ENCODE data around the gene TDRD6. TPM values are rescaled to one million over a fixed set of nuclear protein-coding genes. Genes with fewer than 3 reads are reported as not detected.

Gene TDRD6
- total RNA-seq, 1 experiment from 2014 or later: not detected

- ChIA-PET POLR2A (ENCODE audit: low non-redundant PET) (no interaction called here), CTCF (interaction anchor here (0.6 to 1.1 kb wide), 3 partner anchors 9 to 576 kb away, joined by 3 to 4 read pairs (median 3); no protein-coding TSS in a partner anchor)
- Histone ChIP-seq H3K36me3 (ENCODE audit: insufficient read depth, low read length, poor library complexity, severe bottlenecking) (no peaks in the 10 kb centered on the region), H3K4me3 (ENCODE audit: low read depth, low read length, poor library complexity, severe bottlenecking) (no peak overlapping the region), H3K27ac (ENCODE audit: low read depth, low read length, poor library complexity, severe bottlenecking) (no peak overlapping the region), H3K27me3 (replicated peaks; ENCODE audit: insufficient read depth, low read depth, low read length, poor library complexity) (peaks cover 31% of the 10 kb centered on the region), H3K9me3 (ENCODE audit: low read depth, low read length, poor library complexity, severe bottlenecking) (no peaks in the 10 kb centered on the region), H3K4me1 (ENCODE audit: insufficient read depth, low read length, poor library complexity, severe bottlenecking) (no peaks in the 10 kb centered on the region)
- BruUV-seq (replicated peaks): no TSS peak
- peak; percentile 28 for DNase-seq (ENCODE audit: low spot score)
- TF ChIP-seq, protein P1, sequence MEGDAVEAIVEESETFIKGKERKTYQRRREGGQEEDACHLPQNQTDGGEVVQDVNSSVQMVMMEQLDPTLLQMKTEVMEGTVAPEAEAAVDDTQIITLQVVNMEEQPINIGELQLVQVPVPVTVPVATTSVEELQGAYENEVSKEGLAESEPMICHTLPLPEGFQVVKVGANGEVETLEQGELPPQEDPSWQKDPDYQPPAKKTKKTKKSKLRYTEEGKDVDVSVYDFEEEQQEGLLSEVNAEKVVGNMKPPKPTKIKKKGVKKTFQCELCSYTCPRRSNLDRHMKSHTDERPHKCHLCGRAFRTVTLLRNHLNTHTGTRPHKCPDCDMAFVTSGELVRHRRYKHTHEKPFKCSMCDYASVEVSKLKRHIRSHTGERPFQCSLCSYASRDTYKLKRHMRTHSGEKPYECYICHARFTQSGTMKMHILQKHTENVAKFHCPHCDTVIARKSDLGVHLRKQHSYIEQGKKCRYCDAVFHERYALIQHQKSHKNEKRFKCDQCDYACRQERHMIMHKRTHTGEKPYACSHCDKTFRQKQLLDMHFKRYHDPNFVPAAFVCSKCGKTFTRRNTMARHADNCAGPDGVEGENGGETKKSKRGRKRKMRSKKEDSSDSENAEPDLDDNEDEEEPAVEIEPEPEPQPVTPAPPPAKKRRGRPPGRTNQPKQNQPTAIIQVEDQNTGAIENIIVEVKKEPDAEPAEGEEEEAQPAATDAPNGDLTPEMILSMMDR (conservative IDR thresholded peaks at IDR 0.05; ENCODE audit: low read depth, low read length): peak; percentile 54
- TF ChIP-seq EZH2 (IDR thresholded peaks at IDR 0.05; ENCODE audit: borderline replicate concordance, low read depth, low read length, poor library complexity, severe bottlenecking): no peak
- intact Hi-C loops (cut with micrococcal nuclease; ENCODE audit: unreplicated experiment): no loop called here
Observed at GRCh38 chr6:46655803-46656202, 31.9 kb upstream of the TDRD6 start.

GRCh38 chr6:46657642-46658041, 30.0 kb upstream of the TDRD6 start:
- Histone ChIP-seq H3K36me3 (ENCODE audit: insufficient read depth, low read length, poor library complexity, severe bottlenecking) (no peaks in the 10 kb centered on the region), H3K27me3 (replicated peaks; ENCODE audit: insufficient read depth, low read depth, low read length, poor library complexity) (peaks cover 26% of the 10 kb centered on the region), H3K4me1 (ENCODE audit: insufficient read depth, low read length, poor library complexity, severe bottlenecking) (no peaks in the 10 kb centered on the region), H3K4me3 (ENCODE audit: low read depth, low read length, poor library complexity, severe bottlenecking) (no peak overlapping the region), H3K9me3 (ENCODE audit: low read depth, low read length, poor library complexity, severe bottlenecking) (no peaks in the 10 kb centered on the region), H3K27ac (ENCODE audit: low read depth, low read length, poor library complexity, severe bottlenecking) (no peak overlapping the region)
- TF ChIP-seq, protein P1 (conservative IDR thresholded peaks at IDR 0.05; ENCODE audit: low read depth, low read length): no peak
- TF ChIP-seq EZH2 (IDR thresholded peaks at IDR 0.05; ENCODE audit: borderline replicate concordance, low read depth, low read length, poor library complexity, severe bottlenecking): no peak
- no TSS peak for BruUV-seq (replicated peaks)
- DNase-seq (ENCODE audit: low spot score): no peak
- ChIA-PET POLR2A (ENCODE audit: low non-redundant PET) (no interaction called here), CTCF (no interaction called here)
- intact Hi-C loops (cut with micrococcal nuclease; ENCODE audit: unreplicated experiment): no loop called here

GRCh38 chr6:46661483-46661882, 26.2 kb upstream of the TDRD6 start:
- CTCF ChIA-PET: no interaction called here
- no peaks in the 10 kb centered on the region for H3K9me3 ChIP-seq (ENCODE audit: low read depth, low read length, poor library complexity, severe bottlenecking)
- no peak for TF ChIP-seq EZH2 (IDR thresholded peaks at IDR 0.05; ENCODE audit: borderline replicate concordance, low read depth, low read length, poor library complexity, severe bottlenecking)
- TF ChIP-seq, protein P1 (conservative IDR thresholded peaks at IDR 0.05; ENCODE audit: low read depth, low read length): no peak
- H3K27me3 ChIP-seq (replicated peaks; ENCODE audit: insufficient read depth, low read depth, low read length, poor library complexity): peaks cover 11% of the 10 kb centered on the region
- H3K27ac ChIP-seq (ENCODE audit: low read depth, low read length, poor library complexity, severe bottlenecking): no peak overlapping the region
- no peak for DNase-seq (ENCODE audit: low spot score)
- H3K36me3 ChIP-seq (ENCODE audit: insufficient read depth, low read length, poor library complexity, severe bottlenecking): no peaks in the 10 kb centered on the region
- POLR2A ChIA-PET (ENCODE audit: low non-redundant PET): no interaction called here
- intact Hi-C loops (cut with micrococcal nuclease; ENCODE audit: unreplicated experiment): no loop called here
- BruUV-seq (replicated peaks): no TSS peak
- H3K4me3 ChIP-seq (ENCODE audit: low read depth, low read length, poor library complexity, severe bottlenecking): no peak overlapping the region
- H3K4me1 ChIP-seq (ENCODE audit: insufficient read depth, low read length, poor library complexity, severe bottlenecking): no peaks in the 10 kb centered on the region

Data from A673 (cell line).